ENCODE measurements around the gene EBF4. TPM values are rescaled to one million over a fixed set of nuclear protein-coding genes. Genes with fewer than 3 reads are reported as not detected.
A peak's percentile ranks its signal among the peaks of the same experiment; 100 is the strongest.

The EBF4 gene
- polyA plus RNA-seq (ENCODE audit: insufficient read length): 31.4 TPM
- long read RNA-seq, donor 1, transcript EBF4-206 (3 exons, 1,647 nt): major isoform, 9 of 22 reads
- long read RNA-seq, donor 1, partial matches to known transcripts: 10 of 22 reads
- long read RNA-seq, donor 1, other reads (novel, unspliced or antisense): 0 of 22 reads
- long read RNA-seq, donor 2, partial matches to known transcripts: 0 of 5 reads
- long read RNA-seq, donor 2, other reads (novel, unspliced or antisense): 0 of 5 reads
- long read RNA-seq, donor 3, partial matches to known transcripts: 0 of 2 reads
- long read RNA-seq, donor 3, other reads (novel, unspliced or antisense): 0 of 2 reads
- long read RNA-seq, donor 4, partial matches to known transcripts: 0 of 1 reads
- long read RNA-seq, donor 4, other reads (novel, unspliced or antisense): 0 of 1 reads
- long read RNA-seq, donor 5, partial matches to known transcripts: 0 of 4 reads
- long read RNA-seq, donor 5, other reads (novel, unspliced or antisense): 0 of 4 reads
- long read RNA-seq, donor 6, transcript EBF4-202 (18 exons, 2,910 nt): major isoform, 5 of 17 reads
- long read RNA-seq, donor 6, partial matches to known transcripts: 8 of 17 reads
- long read RNA-seq, donor 6, other reads (novel, unspliced or antisense): 0 of 17 reads
- long read RNA-seq, donor 7, partial matches to known transcripts: 0 of 7 reads
- long read RNA-seq, donor 7, other reads (novel, unspliced or antisense): 0 of 7 reads
- long read RNA-seq, donor 8, partial matches to known transcripts: 0 of 2 reads
- long read RNA-seq, donor 8, other reads (novel, unspliced or antisense): 0 of 2 reads

- peak; percentile 51 for DNase-seq
Measured at GRCh38 chr20:2692036-2692885, at the start of gene EBF4. EBF4 (plus strand) TSS chr20:2692780; CDS start chr20:2693646, 866 bp downstream.

- DNase-seq: no peak
Measured at GRCh38 chr20:2643708-2644107, 48.9 kb upstream of the EBF4 start.

GRCh38 chr20:2651772-2652723 lies 40.5 kb upstream of the EBF4 start, which contains the start of gene NOP56:
NOP56 (plus strand) TSS chr20:2652632; CDS start chr20:2652661, 29 bp downstream.
- peak; percentile 93 for DNase-seq

- no peak for DNase-seq
Measured at GRCh38 chr20:2652724-2653555, 39.6 kb upstream of the EBF4 start.

GRCh38 chr20:2653556-2654383 lies 38.8 kb upstream of the EBF4 start:
- DNase-seq: no peak

- no peak for DNase-seq
Measured at GRCh38 chr20:2654384-2654822, 38.2 kb upstream of the EBF4 start.

GRCh38 chr20:2654831-2655230 lies 37.7 kb upstream of the EBF4 start:
- no peak for DNase-seq

- DNase-seq: no peak
Measured at GRCh38 chr20:2655331-2656116, 37.1 kb upstream of the EBF4 start.

GRCh38 chr20:2656471-2657117 lies 36.0 kb upstream of the EBF4 start:
- DNase-seq: no peak

GRCh38 chr20:2657241-2657640 lies 35.3 kb upstream of the EBF4 start:
- DNase-seq: no peak

- no peak for DNase-seq
Measured at GRCh38 chr20:2657674-2658073, 34.9 kb upstream of the EBF4 start.

- DNase-seq: no peak
Measured at GRCh38 chr20:2658414-2659354, 33.9 kb upstream of the EBF4 start.

GRCh38 chr20:2659547-2659946 lies 33.0 kb upstream of the EBF4 start:
- DNase-seq: no peak

GRCh38 chr20:2663364-2663886 lies 29.2 kb upstream of the EBF4 start:
- DNase-seq: no peak

- peak; percentile 91 for DNase-seq
Measured at GRCh38 chr20:2663887-2664719, 28.5 kb upstream of the EBF4 start, which contains the start of gene IDH3B. IDH3B (minus strand) TSS chr20:2664216; CDS start chr20:2664188, 28 bp downstream.

Data from left kidney (tissue), 8 donors.